H1 (cell line): ENCODE data around the gene SLX9.

Experiments used
- CEBPB ChIP-seq: IDR thresholded peaks from 2 replicates; pipeline ENCODE4 v1.6.1; 2012; ENCODE audit warnings: low read depth, low read length
- CTCF ChIP-seq, 3 experiments: IDR thresholded peaks; 1 replicate in 2 of 3; 2 replicates in 1 of 3; pipeline versions ENCODE4 v1.5.1 to v1.6.1; 2011; ENCODE audit warnings: low read length in 3 of 3, mild to moderate bottlenecking in 3 of 3, inconsistent platforms in 2 of 3, low read depth in 1 of 3, moderate library complexity in 1 of 3; ENCODE audit not compliant: insufficient read depth in 1 of 3; ENCODE audit errors: control extremely low read depth in 1 of 3
- EP300 ChIP-seq, 2 experiments: IDR thresholded peaks; 1 replicate in 1 of 2; 2 replicates in 1 of 2; pipeline ENCODE4 v1.6.1; 2011 to 2012; ENCODE audit warnings: low read depth in 2 of 2, low read length in 2 of 2, mild to moderate bottlenecking in 2 of 2, borderline replicate concordance in 1 of 2, inconsistent platforms in 1 of 2, moderate library complexity in 1 of 2
- POLR2A ChIP-seq, 2 experiments: IDR thresholded peaks; 1 replicate in 1 of 2; 2 replicates in 1 of 2; pipeline ENCODE4 v1.6.1; 2011; ENCODE audit warnings: low read depth in 2 of 2, low read length in 2 of 2, mild to moderate bottlenecking in 2 of 2; ENCODE audit errors: control extremely low read depth in 1 of 2
- SIX5 ChIP-seq: IDR thresholded peaks from 2 replicates; pipeline ENCODE4 v1.6.1; 2011; ENCODE audit warnings: mild to moderate bottlenecking, low read depth, low read length
- TAF1 ChIP-seq: IDR thresholded peaks from 2 replicates; pipeline ENCODE4 v1.6.1; 2011; ENCODE audit warnings: mild to moderate bottlenecking, low read depth, low read length

- no peak for TF ChIP-seq POLR2A (IDR thresholded peaks at IDR 0.05; ENCODE audit: control extremely low read depth in 1 of 2, low read depth in 2 of 2, low read length in 2 of 2)
- no peak for TF ChIP-seq CTCF (IDR thresholded peaks at IDR 0.05; ENCODE audit: control extremely low read depth in 1 of 3, insufficient read depth in 1 of 3, low read depth in 1 of 3, low read length in 3 of 3)
- TF ChIP-seq EP300 (IDR thresholded peaks at IDR 0.05; ENCODE audit: borderline replicate concordance in 1 of 2, low read depth in 2 of 2, low read length in 2 of 2): no peak
- TF ChIP-seq TAF1: no peak
- TF ChIP-seq CEBPB: no peak
- TF ChIP-seq SIX5: no peak
Observed at GRCh38 chr21:44919913-44920693, 19.7 kb upstream of the SLX9 start.
